HT-29 (cell line): ENCODE measurements around the gene SMIM7. TPM values are rescaled to one million over a fixed set of nuclear protein-coding genes. Genes with fewer than 3 reads are reported as not detected.
A peak's percentile ranks its signal among the peaks of the same experiment; 100 is the strongest.
"Not testable (repeated sequence)": the region's sequence is repeated elsewhere in the genome, so short reads cannot be mapped to it uniquely, and the experiment has no call there.

ENCODE experiments used
- DNase-seq: peaks from one replicate; pipeline ENCODE4 v3.0.0-alpha.2; 2015; ENCODE audit warnings: low spot score
- total RNA-seq: library from RNA; depleted of rRNA; stranded (reverse); fragments of >200 nt; shearing (Covaris generic); gene quantifications from 2 replicates; pipeline ENCODE4 v1.2.3, GENCODE V29; 2014

SMIM7 gene
- total RNA-seq, 1 experiment from 2014 or later: 33.9 TPM

GRCh38 chr19:16654627-16655026 is 5.3 kb downstream of the SMIM7 start:
- no peak for DNase-seq

DNA sequence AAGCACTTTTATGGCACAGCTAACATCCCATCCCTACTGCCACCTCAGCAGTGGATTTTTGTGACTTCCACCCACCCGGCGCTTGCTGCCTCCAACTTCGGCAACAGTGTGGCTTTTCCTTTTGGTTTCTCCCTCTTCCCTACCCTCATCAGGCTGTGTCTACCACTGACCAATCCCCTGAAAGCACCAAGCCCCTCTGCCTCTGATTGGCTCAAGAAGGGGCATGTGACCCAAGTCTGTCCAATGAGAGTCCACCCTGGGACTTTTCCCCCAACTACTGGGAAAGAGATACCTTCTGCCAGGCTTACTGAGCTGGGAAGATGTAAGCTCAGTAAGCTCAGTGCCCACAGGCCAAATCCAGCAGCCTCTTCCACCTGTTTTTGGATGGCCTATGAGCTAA is 5.8 kb downstream of the SMIM7 start:
- DNase-seq: no peak

DNA sequence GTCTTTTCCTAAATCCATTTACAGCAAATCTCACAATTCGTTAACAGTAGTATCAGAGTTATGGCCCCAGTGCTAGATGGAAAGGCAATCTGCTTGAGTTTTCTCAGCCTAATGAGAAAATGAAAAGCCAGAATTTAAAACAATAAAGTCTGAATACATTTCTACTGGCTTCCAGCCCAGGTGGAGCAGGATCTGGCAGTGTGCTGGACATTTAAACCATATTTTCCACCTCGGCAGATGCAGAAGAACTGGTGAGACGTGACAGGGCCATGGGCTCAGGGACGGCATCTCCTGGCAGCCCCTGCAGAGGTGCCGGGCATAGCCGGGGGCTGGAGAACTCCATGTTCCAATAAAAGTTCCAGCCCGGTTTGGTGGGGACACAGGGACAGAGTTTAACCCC is 7.1 kb downstream of the SMIM7 start:
- DNase-seq: no peak

DNA sequence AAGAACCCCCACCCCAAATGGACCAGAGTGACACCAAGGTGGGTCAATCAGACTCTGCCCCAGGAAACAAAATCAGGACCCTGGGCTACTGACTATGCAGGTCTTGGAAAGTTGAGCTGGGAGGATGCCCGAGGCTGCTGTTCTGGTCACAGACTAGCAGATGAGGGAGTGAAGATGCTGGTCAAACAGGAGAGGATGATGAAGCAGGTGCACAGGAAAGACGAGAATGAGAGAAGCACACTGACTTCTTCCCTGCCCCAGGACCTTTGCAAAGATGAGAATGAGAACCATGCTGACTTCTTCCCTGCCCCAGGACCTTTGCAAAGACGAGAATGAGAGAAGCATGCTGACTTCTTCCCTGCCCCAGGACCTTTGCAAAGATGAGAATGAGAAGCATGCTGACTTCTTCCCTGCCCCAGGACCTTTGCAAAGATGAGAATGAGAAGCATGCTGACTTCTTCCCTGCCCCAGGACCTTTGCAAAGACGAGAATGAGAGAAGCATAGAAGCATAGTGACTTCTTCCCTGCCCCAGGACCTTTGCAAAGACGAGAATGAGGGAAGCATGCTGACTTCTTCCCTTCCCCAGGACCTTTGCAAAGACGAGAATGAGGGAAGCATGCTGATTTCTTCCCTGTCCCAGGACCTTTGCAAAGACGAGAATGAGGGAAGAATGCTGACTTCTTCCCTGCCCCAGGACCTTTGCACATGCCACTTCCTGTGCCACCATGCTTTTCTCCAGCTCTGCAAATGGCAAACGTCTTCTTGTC is 8.3 kb downstream of the SMIM7 start:
- DNase-seq: not testable (repeated sequence)

GRCh38 chr19:16650821-16651220 is 9.1 kb downstream of the SMIM7 start:
- no peak for DNase-seq

GRCh38 chr19:16649734-16650133 is 10.2 kb downstream of the SMIM7 start:
- DNase-seq: no peak

DNA sequence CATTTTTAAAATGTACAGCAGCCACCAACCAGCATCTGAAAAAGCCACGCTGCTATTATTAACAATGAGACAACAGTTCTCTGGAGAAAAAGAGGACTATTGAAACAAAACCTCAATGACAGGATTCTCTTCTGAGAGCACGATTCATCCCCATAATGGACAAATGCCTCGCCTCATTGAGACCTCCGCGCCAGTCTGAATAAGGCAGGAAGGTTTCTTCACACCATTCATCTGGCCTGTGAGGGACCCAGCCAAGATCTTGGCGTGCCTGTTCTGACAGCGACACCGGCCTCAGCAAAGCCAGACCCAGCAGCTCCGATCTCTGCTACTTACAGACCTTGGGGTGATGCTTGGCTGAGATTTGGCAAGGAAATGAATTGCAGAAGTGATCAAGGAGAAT is 14.8 kb downstream of the SMIM7 start:
- DNase-seq: no peak

DNA sequence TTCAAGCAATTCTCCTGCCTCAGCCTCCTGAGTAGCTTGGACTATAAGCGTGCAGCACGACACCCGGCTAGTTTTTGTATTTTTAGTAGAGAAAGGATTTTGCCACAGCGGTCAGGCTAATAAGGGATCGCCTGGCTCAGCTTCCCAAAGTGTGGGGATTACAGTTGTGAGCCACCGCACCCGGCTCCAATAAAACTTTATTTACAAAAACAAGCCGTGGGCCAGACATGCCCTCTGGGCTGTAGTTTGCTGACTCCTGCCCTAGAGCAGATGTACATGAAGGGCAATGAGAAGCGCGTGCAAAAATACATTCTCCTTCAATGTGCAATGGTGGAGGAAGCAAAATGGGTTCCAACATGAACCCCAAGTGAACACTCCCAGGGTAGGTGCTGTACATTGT is 18.2 kb downstream of the SMIM7 start:
- DNase-seq: no peak

GRCh38 chr19:16640951-16641350 is 19.0 kb downstream of the SMIM7 start:
- DNase-seq: no peak

- no peak for DNase-seq
Measured at GRCh38 chr19:16638666-16639065, 21.3 kb downstream of the SMIM7 start.

- DNase-seq: no peak
Measured at GRCh38 chr19:16637535-16637934, 22.4 kb downstream of the SMIM7 start.

GRCh38 chr19:16631465-16631864 is 28.5 kb downstream of the SMIM7 start:
- no peak for DNase-seq

- DNase-seq: peak; percentile 8
Measured at GRCh38 chr19:16628984-16629691, 30.8 kb downstream of the SMIM7 start.

GRCh38 chr19:16628183-16628983 is 31.6 kb downstream of the SMIM7 start, which contains the start of gene MED26:
MED26 (minus strand) TSS chr19:16628204; CDS start chr19:16627943, 261 bp downstream.
- DNase-seq: peak; percentile 90

DNA sequence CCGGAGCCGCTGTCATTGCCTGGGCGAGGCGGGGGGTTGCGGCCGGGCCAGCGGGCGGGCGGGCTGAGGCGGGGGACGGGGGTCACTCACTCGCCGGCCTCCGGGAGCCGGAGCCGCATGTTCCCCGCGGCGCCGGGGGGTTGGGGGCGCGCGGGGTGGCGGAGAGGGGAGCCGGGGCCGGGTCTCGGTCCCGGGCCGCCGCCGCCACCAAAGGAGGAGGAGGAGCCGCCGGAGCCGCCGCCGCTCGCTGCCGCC is 32.1 kb downstream of the SMIM7 start:
- no peak for DNase-seq

DNA sequence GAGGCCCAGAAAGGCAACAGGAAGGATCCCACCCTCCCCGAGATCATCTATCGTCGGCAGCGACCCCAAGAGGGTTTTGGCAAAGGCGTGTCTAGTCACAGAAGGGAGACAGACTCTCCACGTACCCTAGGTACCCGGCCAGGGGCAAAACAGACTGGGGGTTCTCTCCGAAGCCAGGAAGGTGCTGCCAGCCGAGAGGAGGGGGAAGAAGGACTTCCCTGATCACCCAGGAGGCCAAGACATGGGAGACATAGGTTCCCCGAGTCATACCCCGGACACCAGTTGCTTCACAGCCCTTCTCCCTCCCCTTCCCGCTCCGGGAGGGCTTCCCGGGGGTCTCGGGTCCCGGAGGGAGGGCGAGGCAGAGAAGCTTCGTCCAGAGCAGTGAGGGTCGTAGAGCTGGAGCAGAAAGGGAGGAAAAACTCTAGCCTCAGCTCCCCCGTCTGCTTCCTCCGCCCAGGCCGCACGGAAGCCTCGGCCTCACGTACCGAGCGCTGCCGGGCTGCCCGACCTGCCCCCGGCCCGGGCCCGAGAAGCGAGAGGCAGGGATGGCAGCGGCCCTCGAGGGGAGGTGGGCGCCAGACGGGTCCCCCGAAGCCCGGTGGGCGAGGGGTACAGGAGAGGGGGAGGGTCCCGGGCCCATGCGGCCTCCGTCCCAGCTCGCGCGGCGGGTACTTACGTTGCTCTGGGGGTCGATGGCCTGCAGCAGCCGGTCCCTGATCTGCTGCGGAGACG is 32.6 kb downstream of the SMIM7 start:
- no peak for DNase-seq

GRCh38 chr19:16626796-16627192 is 33.1 kb downstream of the SMIM7 start:
- no peak for DNase-seq

- no peak for DNase-seq
Measured at GRCh38 chr19:16625163-16625958, 34.6 kb downstream of the SMIM7 start.

DNA sequence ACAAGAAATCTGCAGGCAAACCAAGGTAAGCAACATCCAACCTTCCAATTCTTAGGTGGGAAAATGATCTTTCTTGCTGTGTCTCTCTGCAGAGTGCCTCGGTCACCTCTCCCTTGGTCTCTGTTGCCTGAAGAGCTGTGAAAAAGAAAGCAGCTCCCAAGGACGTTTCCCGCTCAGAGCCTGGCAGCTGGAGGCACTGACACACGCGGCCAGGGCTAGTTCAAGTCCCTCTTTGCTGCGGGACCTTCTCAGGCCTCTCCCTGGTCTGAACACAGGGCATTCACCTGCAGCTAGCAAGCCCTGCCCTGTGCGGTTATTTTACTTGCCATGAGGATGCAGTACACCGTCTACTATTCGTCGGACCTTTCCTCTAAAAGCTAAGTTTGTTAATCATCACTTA is 35.7 kb downstream of the SMIM7 start:
- no peak for DNase-seq

DNA sequence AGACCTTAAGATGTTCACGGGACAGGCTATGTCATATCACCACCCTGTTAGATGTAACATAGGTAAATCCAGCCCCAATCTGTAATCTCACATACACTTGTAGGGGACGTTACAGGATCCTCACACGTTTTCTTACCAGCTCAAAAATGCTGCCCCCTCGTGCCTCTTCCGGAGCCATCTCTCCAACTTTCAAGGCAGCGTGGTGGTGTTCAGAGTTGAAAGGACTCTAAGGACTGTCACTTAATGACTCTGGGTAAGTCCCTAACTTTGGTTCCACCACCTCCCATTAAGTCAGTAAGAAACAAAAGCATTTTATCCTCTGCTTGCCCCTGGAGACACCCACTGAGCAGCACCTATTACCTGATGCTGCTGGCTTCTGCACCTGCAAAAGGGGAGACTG is 36.4 kb downstream of the SMIM7 start:
- DNase-seq: no peak

- DNase-seq: no peak
Measured at GRCh38 chr19:16623066-16623465, 36.9 kb downstream of the SMIM7 start.
